ENCODE results near the gene SLC9A2. TPM values are rescaled to one million over a fixed set of nuclear protein-coding genes. Genes with fewer than 3 reads are reported as not detected.

Gene SLC9A2
- total RNA-seq, 1 donor from 2014 or later, result 0.05 TPM

DNA sequence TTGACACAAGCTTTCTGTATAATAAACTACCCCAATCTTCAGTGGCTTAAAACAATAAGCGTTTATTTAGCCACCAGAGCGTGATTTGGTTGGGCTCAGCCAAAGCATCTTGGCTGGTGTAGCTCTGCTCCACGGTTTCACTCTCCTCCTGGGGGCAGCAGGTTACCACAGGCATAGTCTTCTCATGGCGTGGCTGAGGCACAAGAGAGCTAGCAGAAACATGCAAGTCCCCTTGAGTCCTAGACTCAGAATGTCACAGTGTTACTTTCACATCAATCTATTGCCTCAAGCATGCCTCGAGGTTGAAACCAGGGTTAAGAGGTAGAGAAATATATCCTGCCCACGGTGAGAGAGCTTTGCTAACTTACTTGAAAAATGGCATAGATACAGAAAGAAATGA, 19.9 kb upstream of the SLC9A2 start:
- no peak for DNase-seq (ENCODE audit: low spot score)
- H3K9me3 Mint-ChIP-seq (ENCODE audit: unreplicated experiment), result no peaks in the 10 kb centered on the region
- no peaks in the 10 kb centered on the region for H3K27me3 Mint-ChIP-seq (ENCODE audit: unreplicated experiment)
- no peak overlapping the region for H3K27ac Mint-ChIP-seq (ENCODE audit: unreplicated experiment)
- TF ChIP-seq, protein P1, sequence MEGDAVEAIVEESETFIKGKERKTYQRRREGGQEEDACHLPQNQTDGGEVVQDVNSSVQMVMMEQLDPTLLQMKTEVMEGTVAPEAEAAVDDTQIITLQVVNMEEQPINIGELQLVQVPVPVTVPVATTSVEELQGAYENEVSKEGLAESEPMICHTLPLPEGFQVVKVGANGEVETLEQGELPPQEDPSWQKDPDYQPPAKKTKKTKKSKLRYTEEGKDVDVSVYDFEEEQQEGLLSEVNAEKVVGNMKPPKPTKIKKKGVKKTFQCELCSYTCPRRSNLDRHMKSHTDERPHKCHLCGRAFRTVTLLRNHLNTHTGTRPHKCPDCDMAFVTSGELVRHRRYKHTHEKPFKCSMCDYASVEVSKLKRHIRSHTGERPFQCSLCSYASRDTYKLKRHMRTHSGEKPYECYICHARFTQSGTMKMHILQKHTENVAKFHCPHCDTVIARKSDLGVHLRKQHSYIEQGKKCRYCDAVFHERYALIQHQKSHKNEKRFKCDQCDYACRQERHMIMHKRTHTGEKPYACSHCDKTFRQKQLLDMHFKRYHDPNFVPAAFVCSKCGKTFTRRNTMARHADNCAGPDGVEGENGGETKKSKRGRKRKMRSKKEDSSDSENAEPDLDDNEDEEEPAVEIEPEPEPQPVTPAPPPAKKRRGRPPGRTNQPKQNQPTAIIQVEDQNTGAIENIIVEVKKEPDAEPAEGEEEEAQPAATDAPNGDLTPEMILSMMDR (IDR thresholded peaks at IDR 0.05; ENCODE audit: unreplicated experiment), result no peak
- H3K4me1 Mint-ChIP-seq (ENCODE audit: unreplicated experiment), result no peaks in the 10 kb centered on the region
- no peak overlapping the region for H3K4me3 Mint-ChIP-seq (ENCODE audit: unreplicated experiment)
- H3K36me3 Mint-ChIP-seq (ENCODE audit: low read depth, unreplicated experiment), result no peaks in the 10 kb centered on the region

DNA sequence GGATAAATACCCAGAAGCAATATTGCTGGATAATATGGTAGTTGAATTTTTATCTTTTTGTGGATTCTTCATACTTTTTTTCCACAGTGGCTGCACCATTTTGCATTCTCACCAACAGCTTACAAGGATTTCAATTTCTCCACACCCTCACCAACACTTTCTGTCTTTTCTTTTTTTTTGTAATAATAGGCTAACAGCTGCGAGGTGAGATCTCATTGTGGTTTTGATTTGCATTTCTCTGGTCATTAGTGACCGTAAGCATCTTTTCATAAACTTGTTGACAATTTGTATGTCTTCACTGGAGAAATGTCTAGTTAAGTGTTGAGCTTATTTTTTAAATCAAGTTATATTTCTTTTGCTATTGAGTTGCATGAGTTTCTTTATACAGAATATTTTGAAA, 17.6 kb upstream of the SLC9A2 start:
- no peaks in the 10 kb centered on the region for H3K4me1 Mint-ChIP-seq (ENCODE audit: unreplicated experiment)
- H3K4me3 Mint-ChIP-seq (ENCODE audit: unreplicated experiment), result no peak overlapping the region
- TF ChIP-seq, protein P1 (IDR thresholded peaks at IDR 0.05; ENCODE audit: unreplicated experiment), result no peak
- H3K27me3 Mint-ChIP-seq (ENCODE audit: unreplicated experiment), result no peaks in the 10 kb centered on the region
- H3K9me3 Mint-ChIP-seq (ENCODE audit: unreplicated experiment), result no peaks in the 10 kb centered on the region
- no peak for DNase-seq (ENCODE audit: low spot score)
- no peaks in the 10 kb centered on the region for H3K36me3 Mint-ChIP-seq (ENCODE audit: low read depth, unreplicated experiment)
- H3K27ac Mint-ChIP-seq (ENCODE audit: unreplicated experiment), result no peak overlapping the region

DNA sequence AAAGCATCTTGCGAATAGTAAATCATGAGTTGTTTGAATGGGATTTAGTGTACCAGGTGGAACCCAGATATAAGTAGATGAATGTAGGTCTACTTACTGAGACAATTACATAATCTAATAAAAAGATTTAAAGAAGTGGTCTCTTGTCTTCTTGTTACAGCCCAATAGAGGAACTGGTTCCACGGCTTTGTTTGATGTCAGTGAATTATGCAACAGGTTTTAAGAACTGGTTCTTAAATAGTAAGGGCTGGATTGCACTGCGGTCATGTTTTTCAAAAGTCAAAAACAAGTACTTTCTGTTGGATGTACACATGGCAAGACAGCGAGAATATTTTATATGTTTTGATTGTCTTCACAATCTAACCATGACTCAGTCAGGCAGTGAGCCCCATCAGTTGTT, 15.4 kb upstream of the SLC9A2 start:
- Mint-ChIP-seq H3K9me3 (ENCODE audit: unreplicated experiment) (no peaks in the 10 kb centered on the region), H3K4me3 (ENCODE audit: unreplicated experiment) (no peak overlapping the region), H3K36me3 (ENCODE audit: low read depth, unreplicated experiment) (no peaks in the 10 kb centered on the region), H3K27ac (ENCODE audit: unreplicated experiment) (no peak overlapping the region), H3K27me3 (ENCODE audit: unreplicated experiment) (no peaks in the 10 kb centered on the region), H3K4me1 (ENCODE audit: unreplicated experiment) (no peaks in the 10 kb centered on the region)
- DNase-seq (ENCODE audit: low spot score), result no peak
- TF ChIP-seq, protein P1 (IDR thresholded peaks at IDR 0.05; ENCODE audit: unreplicated experiment), result no peak

DNA sequence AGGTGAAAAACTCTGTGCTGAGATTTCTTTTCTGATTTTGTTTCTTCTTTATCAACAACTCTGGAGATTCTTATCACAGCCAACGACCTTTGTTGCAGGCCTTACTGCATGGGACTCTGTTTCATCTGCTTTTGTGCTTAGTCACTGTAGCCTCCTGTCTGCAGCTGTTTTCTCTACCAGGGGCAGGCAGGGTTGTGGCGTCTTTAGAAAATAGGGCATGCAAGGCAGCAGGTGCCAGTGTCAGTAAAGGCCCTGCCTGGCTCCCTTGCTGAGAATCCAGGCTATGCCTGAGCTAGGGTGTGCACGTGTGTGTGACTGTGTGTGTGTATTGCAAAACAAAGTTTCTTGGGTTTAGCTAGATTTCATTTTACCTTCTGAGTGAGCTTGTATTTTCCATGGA, 14.6 kb upstream of the SLC9A2 start:
- TF ChIP-seq, protein P1 (IDR thresholded peaks at IDR 0.05; ENCODE audit: unreplicated experiment), result no peak
- Mint-ChIP-seq H3K27ac (ENCODE audit: unreplicated experiment) (no peak overlapping the region), H3K36me3 (ENCODE audit: low read depth, unreplicated experiment) (no peaks in the 10 kb centered on the region), H3K4me1 (ENCODE audit: unreplicated experiment) (no peaks in the 10 kb centered on the region), H3K4me3 (ENCODE audit: unreplicated experiment) (no peak overlapping the region), H3K27me3 (ENCODE audit: unreplicated experiment) (no peaks in the 10 kb centered on the region), H3K9me3 (ENCODE audit: unreplicated experiment) (no peaks in the 10 kb centered on the region)
- no peak for DNase-seq (ENCODE audit: low spot score)

DNA sequence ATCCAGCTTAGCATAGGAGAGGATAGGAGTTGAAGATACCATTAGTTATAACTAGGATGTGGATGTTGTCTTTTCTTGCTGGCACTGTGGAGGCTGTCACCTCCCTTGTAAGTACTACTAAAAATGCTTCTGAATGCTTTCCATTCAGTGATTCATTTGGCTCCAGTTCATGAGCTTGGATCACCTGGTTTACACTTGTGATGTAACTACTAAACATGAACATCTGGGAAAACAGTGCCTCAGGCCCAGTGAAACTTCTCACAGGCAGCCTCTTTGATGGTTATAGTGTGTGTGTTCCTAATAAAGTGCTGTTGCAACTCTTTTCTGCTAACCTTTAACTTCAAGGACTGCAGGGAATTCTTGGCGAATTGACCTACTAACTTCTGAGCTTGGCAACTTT, 13.0 kb upstream of the SLC9A2 start:
- DNase-seq (ENCODE audit: low spot score), result no peak
- TF ChIP-seq, protein P1 (IDR thresholded peaks at IDR 0.05; ENCODE audit: unreplicated experiment), result no peak
- no peak overlapping the region for H3K27ac Mint-ChIP-seq (ENCODE audit: unreplicated experiment)
- H3K36me3 Mint-ChIP-seq (ENCODE audit: low read depth, unreplicated experiment), result no peaks in the 10 kb centered on the region
- H3K27me3 Mint-ChIP-seq (ENCODE audit: unreplicated experiment), result no peaks in the 10 kb centered on the region
- no peaks in the 10 kb centered on the region for H3K9me3 Mint-ChIP-seq (ENCODE audit: unreplicated experiment)
- H3K4me3 Mint-ChIP-seq (ENCODE audit: unreplicated experiment), result no peak overlapping the region
- H3K4me1 Mint-ChIP-seq (ENCODE audit: unreplicated experiment), result no peaks in the 10 kb centered on the region

Measured in endothelial cell (in vitro differentiated cells).